B cell (primary cell): ENCODE data around the gene CCNC. TPM values are rescaled to one million over a fixed set of nuclear protein-coding genes. Genes with fewer than 3 reads are reported as not detected.

Experiments used
- ATAC-seq: fragments of 200-7000 bp; cut with Tn5 transposase; one replicate; pipeline ENCODE4 v1.10.0; 2021; ENCODE audit warnings: low read depth, mild to moderate bottlenecking, moderate number of reproducible peaks, moderate library complexity
- CTCF ChIA-PET: fragments of 350-600 bp; sonication (Branson Sonifier 250); formaldehyde crosslinking; loops from one replicate; lab custom pipeline; 2021; ENCODE audit warnings: antibody characterized with exemption, inconsistent platforms; lab: Charles Lee
- POLR2A ChIA-PET: fragments of 350-600 bp; sonication (Branson Sonifier 250); formaldehyde crosslinking; loops from one replicate; lab custom pipeline; 2021; ENCODE audit warnings: antibody characterized with exemption; lab: Charles Lee
- DNase-seq: peaks from one replicate; pipeline ENCODE4 v3.0.0; 2013
- H2AFZ ChIP-seq: 2 replicates; pipeline ENCODE4 v1.6.1; 2012; ENCODE audit warnings: mild to moderate bottlenecking, low read depth, low read length; ENCODE audit not compliant: insufficient read depth, poor library complexity, severe bottlenecking
- H3K27ac ChIP-seq, 2 donors: 1 replicate in 1 of 2; 2 replicates in 1 of 2; pipeline ENCODE4 v1.5.1; 2012 to 2013; ENCODE audit warnings: low read length in 2 of 2, mild to moderate bottlenecking in 2 of 2, moderate library complexity in 1 of 2
- H3K27me3 ChIP-seq, 4 experiments: fragments of 200-600 bp in 1 of 4; sonication (generic) in 1 of 4; replicated peaks in 1 of 4; 1 replicate in 2 of 4; 2 replicates in 2 of 4; pipeline versions ENCODE4 v1.6.1 to v1.7.0; 2013 to 2016; ENCODE audit warnings: low read length in 3 of 4, mild to moderate bottlenecking in 2 of 4, mixed read lengths in 1 of 4, moderate library complexity in 1 of 4; ENCODE audit not compliant: insufficient read depth in 4 of 4, control insufficient read depth in 3 of 4; ENCODE audit errors: control extremely low read depth in 1 of 4
- H3K36me3 ChIP-seq, 2 experiments: replicated peaks in 1 of 2; 1 replicate in 1 of 2; 2 replicates in 1 of 2; pipeline versions ENCODE4 v1.6.1 to v1.7.1; 2013; ENCODE audit warnings: low read length in 1 of 2; ENCODE audit not compliant: insufficient read depth in 2 of 2, control insufficient read depth in 1 of 2; ENCODE audit errors: control extremely low read depth in 1 of 2, extremely low read depth in 1 of 2
- H3K4me1 ChIP-seq, 2 donors: fragments of 200-600 bp in 1 of 2; sonication (generic) in 1 of 2; 1 replicate in 1 of 2; 2 replicates in 1 of 2; pipeline versions ENCODE4 v1.5.1 to v1.6.1; 2013 to 2017; ENCODE audit warnings: low read length in 2 of 2; ENCODE audit not compliant: control insufficient read depth in 2 of 2, insufficient read depth in 2 of 2
- H3K4me2 ChIP-seq: replicated peaks from 2 replicates; pipeline ENCODE3; 2012; ENCODE audit warnings: mild to moderate bottlenecking, low read depth, low read length; ENCODE audit not compliant: poor library complexity, severe bottlenecking
- H3K4me3 ChIP-seq, 5 experiments: fragments of 200-600 bp in 1 of 5; sonication (generic) in 1 of 5; 1 replicate in 3 of 5; 2 replicates in 2 of 5; pipeline versions ENCODE4 v1.5.1 to v1.7.0; 2011 to 2016; ENCODE audit warnings: low read length in 4 of 5, mild to moderate bottlenecking in 4 of 5, low read depth in 2 of 5, control low read depth in 1 of 5, moderate library complexity in 1 of 5; ENCODE audit not compliant: insufficient read depth in 1 of 5; ENCODE audit errors: control extremely low read depth in 1 of 5, extremely low read depth in 1 of 5
- H3K79me2 ChIP-seq: fragments of 200-600 bp; sonication (generic); one replicate; pipeline ENCODE4 v1.6.0; 2016; ENCODE audit warnings: low read length; ENCODE audit not compliant: control insufficient read depth, insufficient read depth
- H3K9ac ChIP-seq: fragments of 200-600 bp; sonication (generic); 2 replicates; pipeline ENCODE4 v1.6.1; 2017; ENCODE audit warnings: mild to moderate bottlenecking, low read length, moderate library complexity
- H3K9me3 ChIP-seq, 3 donors: one replicate each; pipeline versions ENCODE4 v1.6.1 to v1.7.1; 2013; ENCODE audit warnings: low read length in 2 of 3; ENCODE audit not compliant: control insufficient read depth in 2 of 3, insufficient read depth in 1 of 3; ENCODE audit errors: control extremely low read depth in 1 of 3
- H4K20me1 ChIP-seq: 2 replicates; pipeline ENCODE4 v1.6.0; 2012; ENCODE audit warnings: mild to moderate bottlenecking, low read length; ENCODE audit not compliant: insufficient read depth, control insufficient read depth, poor library complexity, severe bottlenecking
- H3K27ac Mint-ChIP-seq: one replicate; pipeline ENCODE4 v1.8.0; 2021; ENCODE audit warnings: mixed read lengths
- H3K27me3 Mint-ChIP-seq: one replicate; pipeline ENCODE4 v1.8.0; 2021; ENCODE audit warnings: mixed read lengths
- H3K4me1 Mint-ChIP-seq: one replicate; pipeline ENCODE4 v1.8.0; 2021; ENCODE audit warnings: mixed read lengths
- H3K4me3 Mint-ChIP-seq: one replicate; pipeline ENCODE4 v1.8.0; 2021; ENCODE audit warnings: mixed read lengths
- H3K9me3 Mint-ChIP-seq: one replicate; pipeline ENCODE4 v1.8.0; 2022; ENCODE audit warnings: mixed read lengths; ENCODE audit not compliant: insufficient read depth
- CTCF ChIP-seq: fragments of 200-600 bp; IDR thresholded peaks from one replicate; pipeline ENCODE4 v1.8.0; 2022; ENCODE audit warnings: antibody characterized with exemption, mild to moderate bottlenecking
- EZH2 ChIP-seq: IDR thresholded peaks from 2 replicates; pipeline ENCODE4 v1.6.1; 2012; ENCODE audit warnings: borderline replicate concordance, low read depth, mild to moderate bottlenecking, moderate library complexity, low read length; ENCODE audit not compliant: insufficient read depth, poor library complexity, severe bottlenecking
- WGBS: methylation state at CpG from one replicate; pipeline ENCODE4 v1.1.5; 2013; ENCODE audit warnings: missing lambda C conversion rate; ENCODE audit not compliant: insufficient coverage; 5-methylcytosine and 5-hydroxymethylcytosine counted together
- intact Hi-C: fragments of 100-400 bp; cut with micrococcal nuclease; formaldehyde crosslinking; loops from one replicate; pipeline ENCODE4 v1.10.0; 2022
- polyA plus RNA-seq: library from polyadenylated mRNA; depleted of rRNA; stranded (reverse); fragments of >200 nt; gene quantifications from 2 replicates; pipeline ENCODE4 v1.2.3, GENCODE V29; 2012
- total RNA-seq, 2 donors: library from RNA; stranded (reverse); fragments of 120-200 nt in 1 of 2; gene quantifications; 1 replicate in 1 of 2; 2 replicates in 1 of 2; pipeline versions ENCODE4 v1.2.3 to v1.2.4, GENCODE V29; 2013 to 2022

Gene CCNC
- total and polyA plus RNA-seq, 2 donors (not counting 1 experiment from before 2014, with no cell fraction given) = 12.5 to 45.1 TPM

DNA sequence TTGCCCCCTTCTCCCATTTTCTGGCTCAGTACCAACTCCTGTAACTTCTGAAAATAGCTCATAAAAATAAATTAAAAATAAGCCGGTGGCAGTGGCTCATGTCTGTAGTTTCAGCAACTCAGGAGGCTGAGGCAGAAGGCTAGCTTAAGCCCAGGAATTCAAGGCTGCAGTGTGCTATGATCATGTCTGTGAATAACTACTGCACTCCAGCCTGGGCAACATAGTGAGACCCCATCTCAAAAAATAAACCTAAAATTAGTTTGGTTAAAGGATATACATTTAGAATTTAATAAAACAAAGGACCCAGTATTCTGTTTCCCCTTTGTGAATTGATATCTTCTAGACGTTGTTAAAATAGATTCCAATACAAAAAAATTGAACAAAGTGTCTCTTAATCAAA, 48.7 kb upstream of the CCNC start:
- DNase-seq (no peak), ATAC-seq (no peak)
- H3K4me1 ChIP-seq = peaks cover 21 to 37% of the 10 kb centered on the region in 2 donors
- intact Hi-C loops = no loop called here
- H2AFZ ChIP-seq = no peak overlapping the region
- CTCF ChIA-PET = interaction anchor here (0.7 to 1.3 kb wide), 2 partner anchors 12 to 148 kb away, joined by 3 read pairs; no protein-coding TSS in a partner anchor
- no peak overlapping the region for H3K4me2 ChIP-seq
- POLR2A ChIA-PET = no interaction called here
- H3K9me3 Mint-ChIP-seq = no peaks in the 10 kb centered on the region
- H3K79me2 ChIP-seq = no peaks in the 10 kb centered on the region
- H3K4me1 Mint-ChIP-seq = peaks cover 9% of the 10 kb centered on the region
- peaks cover 66% of the 10 kb centered on the region for H3K27me3 Mint-ChIP-seq
- H3K27ac ChIP-seq = no peak overlapping the region
- no peak overlapping the region for H3K4me3 Mint-ChIP-seq
- H3K27me3 ChIP-seq = peaks cover 0 to 72% (median 69%) of the 10 kb centered on the region in 4 experiments
- H3K4me3 ChIP-seq = no peak overlapping the region
- WGBS = no CpG with 5 or more reads among the region's 2 CpGs
- H3K9ac ChIP-seq = no peak overlapping the region
- H3K27ac Mint-ChIP-seq = no peak overlapping the region
- peaks cover 0 to 30% (median 5%) of the 10 kb centered on the region in 3 donors for H3K9me3 ChIP-seq
- H3K36me3 ChIP-seq = no peaks in the 10 kb centered on the region
- H4K20me1 ChIP-seq = no peaks in the 10 kb centered on the region
- no peak for TF ChIP-seq EZH2
- no peak for TF ChIP-seq CTCF

DNA sequence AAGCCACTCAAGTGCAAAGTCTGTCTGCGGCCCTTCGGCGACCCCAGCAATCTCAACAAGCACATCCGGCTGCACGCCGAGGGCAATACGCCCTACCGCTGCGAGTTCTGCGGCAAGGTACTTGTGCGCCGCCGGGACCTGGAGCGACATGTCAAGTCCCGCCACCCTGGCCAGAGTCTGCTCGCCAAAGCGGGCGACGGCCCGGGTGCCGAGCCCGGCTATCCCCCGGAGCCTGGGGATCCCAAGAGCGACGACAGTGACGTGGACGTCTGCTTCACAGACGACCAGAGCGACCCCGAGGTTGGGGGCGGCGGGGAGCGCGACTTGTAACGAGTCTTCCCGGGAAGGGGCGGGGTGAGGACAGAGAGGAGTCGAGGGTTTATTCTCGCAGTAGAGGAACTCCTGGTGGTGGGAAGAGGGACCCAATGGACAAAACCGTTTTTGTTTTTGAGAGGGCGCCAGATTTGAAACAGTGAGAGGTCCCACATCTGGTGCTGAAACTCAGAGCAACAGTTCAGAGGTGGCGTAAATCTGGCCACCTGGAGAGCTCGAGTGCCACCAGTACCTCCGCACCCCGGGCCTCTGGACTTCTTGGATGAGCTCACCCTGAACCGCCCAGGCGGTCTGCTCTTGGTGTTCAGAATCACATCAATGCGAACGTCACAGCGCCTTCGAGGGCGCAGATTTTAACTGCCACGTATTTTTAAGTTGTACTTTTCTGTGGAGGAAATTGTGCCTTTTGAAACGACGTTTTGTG, 46.1 kb upstream of the CCNC start:
- Histone ChIP-seq H3K9ac (peak overlapping the region; percentile 65), H3K36me3 (no peaks in the 10 kb centered on the region), H3K79me2 (no peaks in the 10 kb centered on the region), H3K4me2 (peak overlapping the region; percentile 97), H4K20me1 (no peaks in the 10 kb centered on the region), H2AFZ (peak overlapping the region; percentile 81), H3K4me3 (peak overlapping the region in 4 of 5 experiments; percentile 34 to 68 (median 52)), H3K27ac (no peak overlapping the region), H3K9me3 (peaks cover 0 to 30% (median 5%) of the 10 kb centered on the region in 3 donors), H3K27me3 (peaks cover 0 to 75% (median 71%) of the 10 kb centered on the region in 4 experiments), H3K4me1 (peaks cover 21 to 34% of the 10 kb centered on the region in 2 donors)
- TF ChIP-seq CTCF = no peak
- peak; percentile 92 for TF ChIP-seq EZH2
- POLR2A ChIA-PET = no interaction called here
- WGBS = 7% methylated on average over 53 of the region's 55 CpGs
- Mint-ChIP-seq H3K27ac (peak overlapping the region; percentile 32), H3K4me3 (peak overlapping the region; percentile 86), H3K9me3 (no peaks in the 10 kb centered on the region), H3K27me3 (peaks cover 67% of the 10 kb centered on the region), H3K4me1 (peaks cover 9% of the 10 kb centered on the region)
- ATAC-seq = peak; percentile 15
- CTCF ChIA-PET = interaction anchor here (1.1 to 1.2 kb wide), 2 partner anchors 13 to 26 kb away, joined by 3 read pairs; no protein-coding TSS in a partner anchor
- intact Hi-C loops = loop anchor here (1.0 to 5.0 kb wide), 6 partner anchors 12 to 843 kb away; no protein-coding TSS in a partner anchor
- DNase-seq = peak; percentile 64
